ENCODE results near the gene ANKRD18A.
"Not testable (repeated sequence)": the region's sequence is repeated elsewhere in the genome, so short reads cannot be mapped to it uniquely, and the experiment has no call there.

The ANKRD18A gene

GRCh38 chr9:38559172-38559571 lies 61.2 kb downstream of the ANKRD18A start:
- DNase-seq (ENCODE audit: extremely low read depth, low read depth), result not testable (repeated sequence)

GRCh38 chr9:38557746-38558145 lies 62.6 kb downstream of the ANKRD18A start:
- DNase-seq (ENCODE audit: extremely low read depth, low read depth), result not testable (repeated sequence)

- not testable (repeated sequence) for DNase-seq (ENCODE audit: extremely low read depth, low read depth)
Measured at GRCh38 chr9:38554966-38555365, 65.4 kb downstream of the ANKRD18A start.

GRCh38 chr9:38553019-38553418 lies 67.4 kb downstream of the ANKRD18A start:
- not testable (repeated sequence) for DNase-seq (ENCODE audit: extremely low read depth, low read depth)

- DNase-seq (ENCODE audit: extremely low read depth, low read depth), result not testable (repeated sequence)
Measured at GRCh38 chr9:38546497-38547163, 73.8 kb downstream of the ANKRD18A start.

GRCh38 chr9:38540535-38540934 lies 79.9 kb downstream of the ANKRD18A start:
- DNase-seq (ENCODE audit: extremely low read depth, low read depth), result not testable (repeated sequence)

- no peak for TF ChIP-seq CTCF (IDR thresholded peaks at IDR 0.05; ENCODE audit: low read depth, low read length)
- DNase-seq (ENCODE audit: extremely low read depth, low read depth), result no peak
Measured at GRCh38 chr9:38529317-38529716, 91.1 kb downstream of the ANKRD18A start.

- TF ChIP-seq CTCF (IDR thresholded peaks at IDR 0.05; ENCODE audit: low read depth, low read length), result no peak
- DNase-seq (ENCODE audit: extremely low read depth, low read depth), result no peak
Measured at GRCh38 chr9:38527503-38527902, 92.9 kb downstream of the ANKRD18A start.

GRCh38 chr9:38526591-38526990 lies 93.8 kb downstream of the ANKRD18A start:
- no peak for DNase-seq (ENCODE audit: extremely low read depth, low read depth)
- TF ChIP-seq CTCF (IDR thresholded peaks at IDR 0.05; ENCODE audit: low read depth, low read length), result no peak

GRCh38 chr9:38523121-38523520 lies 97.3 kb downstream of the ANKRD18A start:
- TF ChIP-seq CTCF (IDR thresholded peaks at IDR 0.05; ENCODE audit: low read depth, low read length), result no peak

GRCh38 chr9:38521762-38522161 lies 98.6 kb downstream of the ANKRD18A start:
- no peak for DNase-seq (ENCODE audit: extremely low read depth, low read depth)
- no peak for TF ChIP-seq CTCF (IDR thresholded peaks at IDR 0.05; ENCODE audit: low read depth, low read length)

More at GRCh38 chr9:38523121-38523520, 97.3 kb downstream of the ANKRD18A start:
- DNase-seq (ENCODE audit: extremely low read depth, low read depth), result no peak
